Inflammatory macrophage (primary cell): Measurements from ENCODE around the gene GAST.

Source experiments
- DNase-seq, 2 donors: peaks; one replicate each; pipeline ENCODE4 v3.0.0-alpha.2; 2020 to 2022

Gene GAST

GRCh38 chr17:41717408-41718286, 5.5 kb downstream of the GAST start:
- peak; percentile 75 to 78 for DNase-seq

- DNase-seq, result no peak
Observed at GRCh38 chr17:41718287-41718645, 6.1 kb downstream of the GAST start.

- DNase-seq, result no peak
Observed at GRCh38 chr17:41722231-41722630, 10.1 kb downstream of the GAST start.

- no peak for DNase-seq
Observed at GRCh38 chr17:41723801-41724475, 11.8 kb downstream of the GAST start.

GRCh38 chr17:41724476-41725050, 12.4 kb downstream of the GAST start:
- DNase-seq, result no peak

- no peak for DNase-seq
Observed at GRCh38 chr17:41725134-41725533, 13.0 kb downstream of the GAST start.

GRCh38 chr17:41728056-41728455, 15.9 kb downstream of the GAST start:
- DNase-seq, result no peak

- DNase-seq, result peak in 1 of 2 donors; percentile 26
Observed at GRCh38 chr17:41730479-41730878, 18.3 kb downstream of the GAST start.

GRCh38 chr17:41731836-41732235, 19.7 kb downstream of the GAST start:
- no peak for DNase-seq

- no peak for DNase-seq
Observed at GRCh38 chr17:41733348-41734138, 21.4 kb downstream of the GAST start.

GRCh38 chr17:41734139-41734948, 22.2 kb downstream of the GAST start, which contains the start of gene HAP1:
TSS of gene HAP1 (minus strand) at chr17:41734643. CDS start at chr17:41734634, 9 bp downstream.
- DNase-seq, result peak in 1 of 2 donors; percentile 11

GRCh38 chr17:41734949-41735313, 22.8 kb downstream of the GAST start:
- no peak for DNase-seq

- DNase-seq, result no peak
Observed at GRCh38 chr17:41735744-41736143, 23.6 kb downstream of the GAST start.

GRCh38 chr17:41736983-41737679, 25.0 kb downstream of the GAST start:
- DNase-seq, result no peak

- no peak for DNase-seq
Observed at GRCh38 chr17:41737680-41738023, 25.5 kb downstream of the GAST start.

GRCh38 chr17:41738077-41738800, 26.1 kb downstream of the GAST start:
- DNase-seq, result peak; percentile 78 to 83

- DNase-seq, result no peak
Observed at GRCh38 chr17:41738801-41739112, 26.6 kb downstream of the GAST start.

- no peak for DNase-seq
Observed at GRCh38 chr17:41739661-41740352, 27.7 kb downstream of the GAST start.

GRCh38 chr17:41740506-41740905, 28.4 kb downstream of the GAST start:
- no peak for DNase-seq

- DNase-seq, result no peak
Observed at GRCh38 chr17:41741709-41742108, 29.6 kb downstream of the GAST start.
